ENCODE measurements around the gene SPATA24. TPM values are rescaled to one million over a fixed set of nuclear protein-coding genes. Genes with fewer than 3 reads are reported as not detected.
"Not testable (repeated sequence)": the region's sequence is repeated elsewhere in the genome, so short reads cannot be mapped to it uniquely, and the experiment has no call there.

SPATA24 gene
- total RNA-seq, 1 experiment from 2014 or later, result 6.5 TPM

DNA sequence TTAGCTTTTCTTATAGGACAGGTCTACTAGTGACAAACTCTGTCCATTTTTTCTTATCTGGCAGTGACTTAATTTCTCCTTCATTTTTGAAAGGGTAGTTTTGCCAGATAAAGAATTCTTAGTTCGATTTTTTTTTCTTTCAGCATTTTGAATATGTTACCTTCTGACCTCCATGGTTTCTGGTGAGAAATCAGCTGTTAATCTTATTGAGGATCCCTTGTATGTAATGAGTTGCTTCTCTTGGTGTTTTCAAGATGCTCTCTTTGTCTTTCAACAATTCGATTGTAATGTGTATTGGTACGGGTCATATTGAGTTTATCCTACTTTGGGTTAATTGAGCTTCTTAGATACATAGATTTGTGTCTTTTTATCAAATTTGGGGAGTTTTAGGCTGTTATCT is 49.7 kb downstream of the SPATA24 start:
- intact Hi-C loops (cut with micrococcal nuclease; ENCODE audit: unreplicated experiment), result no loop called here
- peaks cover 9% of the 10 kb centered on the region; the same call in 1 of the 2 replicates for H3F3A ChIP-seq (ENCODE audit: insufficient read depth, low read depth)
- H3K9me3 ChIP-seq (ENCODE audit: insufficient read depth, low read depth), result no peaks in the 10 kb centered on the region
- no TSS peak for BruUV-seq (replicated peaks)
- H4K20me1 ChIP-seq (ENCODE audit: insufficient read depth), result peaks cover 97% of the 10 kb centered on the region
- H3K79me2 ChIP-seq (ENCODE audit: low read depth), result peaks cover 100% of the 10 kb centered on the region
- H3K4me2 ChIP-seq, result no peak overlapping the region
- no peak for TF ChIP-seq EZH2 (IDR thresholded peaks at IDR 0.05; ENCODE audit: low read depth)
- TF ChIP-seq, protein P1, sequence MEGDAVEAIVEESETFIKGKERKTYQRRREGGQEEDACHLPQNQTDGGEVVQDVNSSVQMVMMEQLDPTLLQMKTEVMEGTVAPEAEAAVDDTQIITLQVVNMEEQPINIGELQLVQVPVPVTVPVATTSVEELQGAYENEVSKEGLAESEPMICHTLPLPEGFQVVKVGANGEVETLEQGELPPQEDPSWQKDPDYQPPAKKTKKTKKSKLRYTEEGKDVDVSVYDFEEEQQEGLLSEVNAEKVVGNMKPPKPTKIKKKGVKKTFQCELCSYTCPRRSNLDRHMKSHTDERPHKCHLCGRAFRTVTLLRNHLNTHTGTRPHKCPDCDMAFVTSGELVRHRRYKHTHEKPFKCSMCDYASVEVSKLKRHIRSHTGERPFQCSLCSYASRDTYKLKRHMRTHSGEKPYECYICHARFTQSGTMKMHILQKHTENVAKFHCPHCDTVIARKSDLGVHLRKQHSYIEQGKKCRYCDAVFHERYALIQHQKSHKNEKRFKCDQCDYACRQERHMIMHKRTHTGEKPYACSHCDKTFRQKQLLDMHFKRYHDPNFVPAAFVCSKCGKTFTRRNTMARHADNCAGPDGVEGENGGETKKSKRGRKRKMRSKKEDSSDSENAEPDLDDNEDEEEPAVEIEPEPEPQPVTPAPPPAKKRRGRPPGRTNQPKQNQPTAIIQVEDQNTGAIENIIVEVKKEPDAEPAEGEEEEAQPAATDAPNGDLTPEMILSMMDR (conservative IDR thresholded peaks at IDR 0.05), result no peak
- 0 out of 2 replicates have a peak, but pooled peaks cover 10% of the 10 kb centered on the region for H3K36me3 ChIP-seq (ENCODE audit: low read depth)
- no peaks in the 10 kb centered on the region for H3K27me3 ChIP-seq (ENCODE audit: insufficient read depth, low read depth)
- no peak for DNase-seq
- ChIA-PET CTCF (no interaction called here), POLR2A (ENCODE audit: unreplicated experiment) (no interaction called here)
- H3K4me1 ChIP-seq (replicated peaks; ENCODE audit: insufficient read depth), result no peaks in the 10 kb centered on the region
- no peaks in the 10 kb centered on the region for H3K9me2 ChIP-seq (ENCODE audit: insufficient read depth)
- no peak overlapping the region for H3K4me3 ChIP-seq
- no peak overlapping the region for H3K27ac ChIP-seq
- H2AFZ ChIP-seq, result no peak overlapping the region

DNA sequence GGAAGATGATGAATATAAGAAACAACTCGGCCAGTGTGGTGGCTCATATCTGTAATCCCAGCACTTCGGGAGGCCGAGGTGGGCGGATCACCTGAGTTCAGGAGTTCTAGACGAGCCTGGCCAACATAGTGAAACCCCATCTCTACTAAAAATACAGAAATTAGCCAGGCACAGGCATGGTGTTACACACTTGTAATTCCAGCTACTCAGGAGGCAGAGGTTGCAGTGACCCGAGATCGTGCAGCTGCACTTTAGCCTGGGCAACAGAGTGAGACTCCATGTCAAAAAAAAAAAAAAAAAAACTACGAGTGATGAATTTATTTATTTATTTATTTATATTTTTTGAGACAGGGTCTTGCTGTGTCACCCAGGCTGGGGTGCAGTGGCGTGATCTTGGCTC is 56.0 kb downstream of the SPATA24 start:
- intact Hi-C loops (cut with micrococcal nuclease; ENCODE audit: unreplicated experiment); H3K4me2 ChIP-seq; H3K9me3 ChIP-seq (ENCODE audit: insufficient read depth, low read depth); BruUV-seq (replicated peaks); DNase-seq; H3K4me3 ChIP-seq; H2AFZ ChIP-seq; H3K27ac ChIP-seq; H3K9me2 ChIP-seq (ENCODE audit: insufficient read depth); CTCF ChIA-PET; H3K27me3 ChIP-seq (ENCODE audit: insufficient read depth, low read depth): not testable (repeated sequence)
- H3F3A ChIP-seq (ENCODE audit: insufficient read depth, low read depth), result peaks cover 11% of the 10 kb centered on the region
- H3K4me1 ChIP-seq (replicated peaks; ENCODE audit: insufficient read depth), result peaks cover 18% of the 10 kb centered on the region
- H3K79me2 ChIP-seq (ENCODE audit: low read depth), result peaks cover 99% of the 10 kb centered on the region
- H4K20me1 ChIP-seq (ENCODE audit: insufficient read depth), result peaks cover 97% of the 10 kb centered on the region
- POLR2A ChIA-PET (ENCODE audit: unreplicated experiment), result interaction anchor here (0.6 kb wide), 2 partner anchors 62 to 595 kb away, joined by 4 read pairs; no protein-coding TSS in a partner anchor
- H3K36me3 ChIP-seq (ENCODE audit: low read depth), result peaks cover 32% of the 10 kb centered on the region

Other genes with a start within 250 kb of the SPATA24 start
- 40.4 and 46.5 TPM in 2 replicates for gene SIL1, start 205.7 kb downstream of the SPATA24 start, total RNA-seq (2021)
- 129 and 145 TPM in 2 replicates for gene MATR3, start 110.3 kb downstream of the SPATA24 start, total RNA-seq (2021)
- 79.4 and 90.5 TPM in 2 replicates for gene PAIP2, start 62.2 kb downstream of the SPATA24 start, total RNA-seq (2021)
- gene SLC23A1, start 20.8 kb downstream of the SPATA24 start, total RNA-seq (2021), result 1.9 TPM in 2 replicates
- 0.50 and 0.52 TPM in 2 replicates for gene MZB1, start 14.2 kb downstream of the SPATA24 start, total RNA-seq (2021)
- gene PROB1, start 9.0 kb downstream of the SPATA24 start, total RNA-seq (2021), result 2.6 and 2.9 TPM in 2 replicates
- gene DNAJC18, start 35.4 kb upstream of the SPATA24 start, total RNA-seq (2021), result 8.9 and 9.3 TPM in 2 replicates
- gene ECSCR, start 58.7 kb upstream of the SPATA24 start, total RNA-seq (2021), result not detected in 2 replicates
- gene SMIM33, start 66.9 kb upstream of the SPATA24 start, total RNA-seq (2021), result not detected in 2 replicates
- gene STING1, start 78.7 kb upstream of the SPATA24 start, total RNA-seq (2021), result 27.4 and 27.6 TPM in 2 replicates
- gene UBE2D2, start 157.2 kb upstream of the SPATA24 start, total RNA-seq (2021), result 86.2 and 115 TPM in 2 replicates
- 59.9 and 68.2 TPM in 2 replicates for gene CXXC5, start 244.3 kb upstream of the SPATA24 start, total RNA-seq (2021)